Loucy (cell line): ENCODE results near the gene PAN3.

Experiments
- CTCF ChIP-seq: fragments of 200-600 bp; sonication (generic); conservative IDR thresholded peaks from 2 replicates; pipeline ENCODE4 v1.5.1; 2014; ENCODE audit warnings: mild to moderate bottlenecking, antibody characterized with exemption, low read length
- EZH2phosphoT487 ChIP-seq: fragments of 200-600 bp; IDR thresholded peaks from 2 replicates; pipeline ENCODE4 v1.6.1; 2018; ENCODE audit warnings: antibody characterized with exemption, mild to moderate bottlenecking, moderate library complexity, borderline replicate concordance

- TF ChIP-seq CTCF (no peak), EZH2phosphoT487 (no peak)
Observed at GRCh38 chr13:28321756-28322155, 183.4 kb downstream of the PAN3 start.
